ENCODE data around the gene JPH4.

JPH4 gene

GRCh38 chr14:23577710-23578392 is 739 bp downstream of the JPH4 start:
- no peak for DNase-seq

DNA sequence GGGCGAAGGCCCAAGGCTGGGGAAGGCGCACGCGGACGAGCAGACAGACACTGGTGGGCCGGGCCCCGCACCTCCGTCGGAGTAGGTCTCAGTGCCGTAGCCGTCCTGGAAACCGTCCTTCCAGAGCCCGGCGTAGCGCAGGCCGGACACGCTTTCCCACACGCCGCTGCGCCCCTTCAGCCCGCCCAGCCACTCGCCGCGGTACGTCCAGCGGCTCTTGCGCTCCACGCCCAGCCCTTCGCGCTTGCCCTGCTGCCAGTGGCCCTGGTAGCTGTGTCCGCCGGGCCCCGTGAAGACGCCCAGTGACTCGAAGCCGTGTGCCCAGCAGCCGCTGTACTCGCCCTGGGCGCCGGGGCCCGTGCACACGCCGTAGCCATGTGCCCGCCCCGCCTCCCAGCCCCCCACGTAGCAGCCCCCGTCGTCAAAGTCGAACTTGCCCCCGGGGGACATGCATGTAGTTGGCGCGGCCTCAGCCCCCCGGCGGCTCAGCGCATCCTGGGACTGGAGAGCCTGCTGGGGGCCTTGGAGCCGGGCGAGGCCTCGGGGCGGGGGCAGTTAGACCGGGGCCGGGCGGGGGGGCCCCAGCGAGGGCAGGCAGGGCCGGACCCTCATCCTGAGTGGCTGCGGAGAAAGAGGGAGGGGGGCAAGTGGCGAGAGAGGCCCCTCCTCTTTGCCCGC is 1.4 kb downstream of the JPH4 start:
- DNase-seq, result no peak

DNA sequence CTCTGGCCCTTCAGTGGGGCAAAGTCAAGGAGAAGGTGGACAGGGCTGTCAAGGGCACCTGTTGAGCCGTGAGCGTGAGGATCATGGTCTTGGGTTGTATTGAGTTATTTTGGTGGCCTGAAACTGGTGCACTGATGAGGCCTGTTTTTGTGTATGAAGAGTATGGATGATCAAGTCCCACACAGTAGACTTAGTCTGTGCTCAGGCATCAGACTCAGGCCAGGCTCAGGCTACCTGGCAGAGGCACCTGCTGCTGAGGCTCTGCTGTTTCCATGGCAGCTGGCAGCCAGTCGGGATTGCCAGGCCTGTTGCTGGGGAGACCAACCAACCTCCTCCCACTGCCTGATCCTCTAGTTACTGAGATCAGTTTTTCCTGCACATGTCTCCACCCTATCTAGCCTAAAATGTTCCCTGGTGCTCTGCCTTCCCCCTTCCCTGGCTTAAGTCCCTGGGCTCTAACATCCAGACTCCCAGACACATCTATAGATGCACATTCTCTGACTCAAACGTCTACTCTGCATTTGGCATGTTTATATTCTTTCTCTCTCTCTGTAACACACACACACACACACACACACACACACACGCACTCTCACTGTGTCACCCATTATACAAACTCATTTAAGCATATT is 5.1 kb downstream of the JPH4 start:
- DNase-seq, result no peak

GRCh38 chr14:23572836-23573235 is 5.8 kb downstream of the JPH4 start:
- DNase-seq, result no peak

DNA sequence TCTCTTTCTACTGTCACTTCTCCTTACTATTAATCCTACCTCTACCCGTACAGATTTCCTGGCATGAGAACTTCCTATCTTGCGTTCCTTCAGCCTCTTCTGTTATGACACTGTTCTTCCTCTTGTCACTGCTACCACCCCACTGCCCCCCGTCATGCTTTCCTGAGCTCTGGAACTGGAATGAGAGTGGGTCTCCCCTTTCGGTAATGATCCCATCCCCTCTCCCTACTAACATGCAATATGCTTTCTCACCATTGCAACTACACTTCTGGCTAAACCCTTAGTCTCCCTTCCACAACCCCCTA is 6.1 kb downstream of the JPH4 start:
- DNase-seq, result no peak

- no peak for DNase-seq
These were observed 6.7 kb downstream of the JPH4 start for GRCh38 chr14:23571701-23572523.

GRCh38 chr14:23570806-23571483 is 7.6 kb downstream of the JPH4 start:
- no peak for DNase-seq

- DNase-seq, result no peak
These were observed 9.0 kb downstream of the JPH4 start for GRCh38 chr14:23569443-23570151.

DNA sequence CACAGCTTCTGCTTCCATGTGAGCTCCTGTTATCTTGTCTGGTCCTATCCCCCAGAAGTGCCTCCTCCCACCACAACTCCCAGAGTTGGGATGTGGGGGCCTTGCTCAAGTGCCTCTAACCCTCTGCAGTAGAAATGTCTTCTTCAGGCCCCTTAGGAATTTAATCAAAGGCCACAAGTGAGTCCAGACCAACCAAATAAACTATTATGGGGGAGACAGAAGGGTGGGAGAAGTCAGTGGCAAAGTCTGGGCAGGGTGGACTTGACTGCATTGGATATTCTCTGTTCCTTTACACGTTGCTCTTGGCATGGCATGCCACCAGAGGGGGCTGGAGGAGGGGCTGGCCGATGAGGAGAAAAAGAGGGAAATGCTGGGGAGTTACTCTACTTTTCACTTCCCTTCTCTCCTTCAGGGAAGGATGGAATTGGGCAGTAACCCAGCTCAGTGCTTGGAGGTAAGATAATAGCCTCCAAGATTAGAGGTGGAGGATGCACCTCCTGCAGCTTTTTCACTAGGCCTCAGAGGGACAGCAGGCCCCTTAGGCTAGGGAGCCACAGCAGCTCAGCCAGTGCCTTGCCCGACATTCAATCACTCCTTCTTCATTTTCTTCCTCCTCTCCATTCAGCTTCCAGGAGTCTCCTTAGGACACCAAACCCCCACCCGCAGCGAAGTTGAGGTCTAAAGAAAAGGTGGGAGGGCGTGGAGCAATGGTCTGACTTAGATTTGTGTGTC is 9.8 kb downstream of the JPH4 start:
- no peak for DNase-seq

- no peak for DNase-seq
These were observed 10.5 kb downstream of the JPH4 start for GRCh38 chr14:23568021-23568599.

DNA sequence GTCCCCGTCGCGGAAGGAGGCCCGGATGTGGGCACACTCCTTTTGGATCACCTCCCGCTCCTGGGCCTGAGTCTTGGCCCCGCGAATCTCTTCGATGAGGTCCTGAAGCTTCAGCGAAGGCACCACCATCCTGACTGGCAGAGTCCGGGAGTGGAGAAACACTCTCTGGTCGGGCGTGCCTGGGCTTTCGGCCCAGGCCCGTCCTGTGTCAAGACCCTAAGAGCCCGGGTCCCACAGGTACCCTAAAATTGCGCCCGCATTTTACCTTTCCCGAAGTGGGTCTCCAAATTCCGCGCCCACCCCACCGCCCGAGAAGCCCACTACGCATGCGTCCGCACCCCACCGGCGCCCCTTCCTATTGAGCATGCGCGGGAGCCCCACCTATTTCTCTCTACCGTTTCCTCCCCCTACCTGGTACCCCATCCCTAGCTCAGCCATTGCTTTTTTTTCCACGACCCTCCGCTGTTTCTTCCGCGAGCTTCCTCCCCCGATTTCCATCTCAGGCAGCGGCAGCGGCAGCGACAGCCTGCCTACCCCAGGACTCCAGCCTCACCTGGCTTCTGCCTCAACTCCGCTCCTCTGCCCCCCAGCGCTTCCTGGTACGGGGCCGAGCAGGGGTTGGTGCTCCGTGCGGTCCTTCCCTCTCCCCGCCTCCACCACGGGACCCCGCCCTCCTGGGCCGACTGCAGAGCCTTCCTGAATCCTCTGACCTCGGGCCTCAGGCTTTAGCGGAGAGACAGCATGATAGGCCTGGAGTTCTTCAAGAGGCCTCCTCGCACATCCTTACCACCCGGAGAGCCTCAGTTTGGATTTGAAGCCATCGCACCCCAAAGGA is 11.2 kb downstream of the JPH4 start, which contains the start of gene AP1G2:
Gene AP1G2 (minus strand): TSS at position 606 of the 835 bp plus-strand sequence. CDS start 477 bp downstream, at position 129.
- DNase-seq, result peak; percentile 96

DNA sequence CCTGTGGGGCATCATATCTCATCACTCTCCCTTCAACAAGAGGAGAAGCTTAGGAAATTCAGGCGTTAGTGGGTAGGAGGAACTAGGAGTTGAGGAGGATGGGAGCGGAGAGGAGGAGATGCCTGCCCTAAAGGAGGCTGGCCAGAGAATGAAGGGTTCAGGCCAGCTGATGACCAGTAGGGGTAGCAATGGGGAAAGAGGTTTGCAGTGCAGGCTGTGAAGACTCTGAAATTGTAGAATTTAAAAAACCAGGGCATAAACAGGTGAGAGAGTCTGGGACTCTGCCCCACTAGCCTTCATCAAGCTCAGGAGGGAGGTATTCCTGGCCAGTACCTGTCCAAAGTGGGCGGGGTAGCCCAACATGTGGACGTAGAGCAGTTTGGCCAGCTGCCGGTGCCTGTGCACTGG is 11.8 kb downstream of the JPH4 start:
- no peak for DNase-seq

GRCh38 chr14:23566112-23566777 is 12.3 kb downstream of the JPH4 start:
- no peak for DNase-seq

DNA sequence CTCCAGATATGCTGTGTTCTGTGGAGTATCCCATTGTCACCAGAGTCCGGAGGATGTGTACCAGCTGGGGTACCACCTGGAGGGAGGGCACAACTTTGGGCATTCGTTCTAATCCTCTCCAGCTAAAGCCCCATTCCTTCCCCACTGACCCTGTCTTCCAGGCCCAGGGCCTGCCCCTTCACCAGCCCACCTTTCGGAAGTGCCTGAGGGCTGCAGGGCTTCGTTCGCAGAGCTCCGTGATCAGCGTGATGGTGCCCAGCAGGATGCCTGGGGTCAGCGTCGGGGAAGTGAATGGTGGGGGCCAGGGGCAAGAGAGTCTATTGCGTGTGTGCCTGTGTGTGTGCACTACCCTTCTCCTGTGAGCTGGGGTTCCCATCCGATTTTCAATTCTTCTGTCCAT is 13.0 kb downstream of the JPH4 start:
- DNase-seq, result no peak

GRCh38 chr14:23564876-23565275 is 13.7 kb downstream of the JPH4 start:
- no peak for DNase-seq

DNA sequence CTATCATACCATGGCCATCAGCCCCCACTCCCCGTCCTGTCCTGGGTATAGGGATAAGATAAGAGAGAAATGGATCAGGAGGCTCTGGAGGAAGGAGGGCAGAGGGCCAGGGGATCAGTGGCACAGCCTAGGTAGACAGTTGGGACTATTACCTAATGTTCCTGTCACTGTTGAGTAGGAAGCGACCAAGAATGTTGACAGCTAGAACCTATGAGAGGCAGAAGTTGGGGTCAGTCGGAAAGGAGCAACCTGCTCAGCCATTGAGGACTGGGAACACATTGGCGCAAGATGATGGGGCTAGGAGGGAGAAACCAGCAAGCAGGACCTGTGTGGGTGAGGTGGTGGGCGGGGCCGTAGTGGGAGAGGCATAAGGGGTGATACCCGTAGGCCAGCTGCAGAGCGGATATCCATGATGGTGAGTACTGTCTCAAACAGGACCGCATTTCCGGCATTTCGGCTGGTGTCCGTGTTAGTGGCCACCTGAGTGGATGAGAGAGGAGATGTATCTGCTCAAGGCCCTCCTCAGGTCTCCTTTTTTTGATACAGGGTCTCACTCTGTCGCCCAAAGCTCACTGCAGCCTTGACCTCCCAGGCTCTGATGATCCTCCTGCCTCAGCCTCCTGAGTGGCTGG is 14.3 kb downstream of the JPH4 start:
- DNase-seq, result no peak

- DNase-seq, result no peak
These were observed 15.0 kb downstream of the JPH4 start for GRCh38 chr14:23563473-23564180.

DNA sequence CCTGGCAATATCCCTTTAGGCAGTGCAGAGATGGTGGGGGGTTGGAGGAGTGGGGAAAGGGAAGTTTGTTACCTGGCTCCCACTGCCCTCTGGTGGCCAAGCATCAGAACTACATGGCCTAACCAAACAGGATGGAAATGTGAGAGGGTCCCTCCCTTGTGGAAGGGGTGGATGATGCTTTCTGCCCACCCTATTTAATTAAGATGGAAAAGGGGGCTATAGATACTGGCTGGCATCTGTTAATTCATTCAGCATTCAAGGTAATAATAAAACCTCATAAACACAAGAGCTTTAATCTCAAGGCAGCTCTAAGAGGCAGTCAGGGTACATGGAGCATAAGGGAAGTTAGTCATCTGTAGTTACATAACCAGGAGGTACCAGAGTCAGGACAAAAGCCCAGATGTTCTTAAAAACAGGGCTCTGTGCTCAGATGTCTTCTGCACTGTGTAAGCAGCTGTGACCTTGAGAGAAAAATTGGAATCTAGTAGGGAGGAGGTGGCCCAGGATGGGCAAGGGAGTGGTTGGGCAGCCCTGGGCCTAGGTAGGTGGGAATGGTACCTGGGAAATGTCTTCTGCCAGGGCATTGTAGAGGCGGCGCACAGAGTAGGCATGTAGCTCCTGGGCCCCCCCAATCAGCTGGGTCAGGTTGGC is 15.6 kb downstream of the JPH4 start:
- peak; percentile 73 for DNase-seq

All from stimulated activated CD8-positive, alpha-beta memory T cell treated with anti-CD3 and anti-CD28 coated beads, Interleukin-4, amount 100 ng/mL, for 48 hours (primary cell).